ENCODE data around the gene SLC48A1.
A peak's percentile ranks its signal among the peaks of the same experiment; 100 is the strongest.

DNA sequence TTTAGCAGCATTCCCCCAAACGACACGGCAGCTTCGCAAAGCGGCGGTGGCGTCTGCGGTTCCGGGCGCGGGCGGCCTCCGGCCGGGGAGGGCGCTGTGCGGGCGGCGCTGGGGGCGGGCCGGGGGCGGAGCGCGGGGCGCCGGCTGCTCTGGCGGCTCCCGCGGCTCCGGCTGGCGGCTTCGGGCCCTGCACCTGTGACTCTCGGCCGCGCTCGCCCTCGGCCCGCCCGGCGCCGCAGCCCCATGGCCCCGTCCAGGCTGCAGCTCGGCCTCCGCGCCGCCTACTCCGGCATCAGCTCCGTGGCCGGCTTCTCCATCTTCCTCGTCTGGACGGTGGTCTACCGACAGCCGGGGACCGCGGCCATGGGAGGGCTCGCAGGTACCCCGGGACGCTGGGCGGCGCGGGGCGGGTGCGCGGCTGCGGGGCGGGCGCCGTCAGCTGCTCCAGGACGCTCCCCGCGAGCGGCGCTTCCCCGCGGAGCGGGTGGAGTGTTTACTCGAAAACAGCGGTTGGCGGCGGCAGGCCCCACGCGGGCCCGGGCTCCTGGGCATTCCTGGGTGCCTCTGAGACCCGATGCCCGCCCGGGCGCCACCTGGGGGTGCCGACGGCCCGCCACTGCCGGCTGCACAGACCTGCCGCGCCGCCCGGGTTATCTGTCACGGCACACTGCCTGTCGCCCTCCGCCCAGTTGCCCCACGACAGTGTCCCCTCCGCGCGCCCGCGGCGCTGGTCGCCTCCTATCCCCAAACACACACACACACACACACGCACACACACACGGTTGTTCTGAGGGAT lies at the start of gene SLC48A1:
- TF ChIP-seq, protein P1, sequence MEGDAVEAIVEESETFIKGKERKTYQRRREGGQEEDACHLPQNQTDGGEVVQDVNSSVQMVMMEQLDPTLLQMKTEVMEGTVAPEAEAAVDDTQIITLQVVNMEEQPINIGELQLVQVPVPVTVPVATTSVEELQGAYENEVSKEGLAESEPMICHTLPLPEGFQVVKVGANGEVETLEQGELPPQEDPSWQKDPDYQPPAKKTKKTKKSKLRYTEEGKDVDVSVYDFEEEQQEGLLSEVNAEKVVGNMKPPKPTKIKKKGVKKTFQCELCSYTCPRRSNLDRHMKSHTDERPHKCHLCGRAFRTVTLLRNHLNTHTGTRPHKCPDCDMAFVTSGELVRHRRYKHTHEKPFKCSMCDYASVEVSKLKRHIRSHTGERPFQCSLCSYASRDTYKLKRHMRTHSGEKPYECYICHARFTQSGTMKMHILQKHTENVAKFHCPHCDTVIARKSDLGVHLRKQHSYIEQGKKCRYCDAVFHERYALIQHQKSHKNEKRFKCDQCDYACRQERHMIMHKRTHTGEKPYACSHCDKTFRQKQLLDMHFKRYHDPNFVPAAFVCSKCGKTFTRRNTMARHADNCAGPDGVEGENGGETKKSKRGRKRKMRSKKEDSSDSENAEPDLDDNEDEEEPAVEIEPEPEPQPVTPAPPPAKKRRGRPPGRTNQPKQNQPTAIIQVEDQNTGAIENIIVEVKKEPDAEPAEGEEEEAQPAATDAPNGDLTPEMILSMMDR (IDR thresholded peaks at IDR 0.05): peak in 4 of 6 experiments; percentile 35 to 58 (median 42)
- peak; percentile 42 to 58 for TF ChIP-seq POLR2A (IDR thresholded peaks at IDR 0.05)
